Upper lobe of left lung (tissue), 6 donors: ENCODE data around the gene DNAJC8. TPM values are rescaled to one million over a fixed set of nuclear protein-coding genes. Genes with fewer than 3 reads are reported as not detected.

ENCODE experiments used
- ATAC-seq, 2 donors: fragments of 200-7000 bp; cut with Tn5 transposase; one replicate each; pipeline ENCODE4 v1.9.1; 2022; ENCODE audit warnings: mild to moderate bottlenecking in 2 of 2, moderate library complexity in 2 of 2; ENCODE audit not compliant: low FRiP score in 2 of 2
- DNase-seq, 2 donors: peaks; one replicate each; pipeline ENCODE4 v3.0.0-alpha.2; 2019 to 2020
- H3K27ac ChIP-seq, 4 donors: fragments of 200-600 bp; sonication (generic); one replicate each; pipeline ENCODE4 v1.5.1; 2016 to 2019
- H3K27me3 ChIP-seq, 4 donors: fragments of 200-600 bp; sonication (generic); one replicate each; pipeline ENCODE4 v1.5.1; 2017 to 2019
- H3K36me3 ChIP-seq, 4 donors: fragments of 200-600 bp; sonication (generic); one replicate each; pipeline ENCODE4 v1.5.1; 2016 to 2019
- H3K4me1 ChIP-seq, 4 donors: fragments of 200-600 bp; sonication (generic); one replicate each; pipeline ENCODE4 v1.5.1; 2018 to 2019
- H3K4me3 ChIP-seq, 4 donors: fragments of 200-600 bp; sonication (generic); one replicate each; pipeline ENCODE4 v1.5.1; 2017 to 2019; ENCODE audit warnings: mild to moderate bottlenecking in 2 of 4, moderate library complexity in 1 of 4
- H3K9me3 ChIP-seq, 4 donors: fragments of 200-600 bp; sonication (generic); one replicate each; pipeline ENCODE4 v1.5.1; 2018 to 2019
- EP300 ChIP-seq, 4 donors: sonication (generic); formaldehyde crosslinking; IDR thresholded peaks; one replicate each; pipeline ENCODE4 v1.5.1; 2017; ENCODE audit warnings: antibody characterized with exemption in 4 of 4, control low read depth in 2 of 4
- POLR2A ChIP-seq, 4 donors: fragments of 450-650 bp; IDR thresholded peaks; one replicate each; pipeline ENCODE4 v1.5.1; 2016 to 2017; ENCODE audit warnings: antibody characterized with exemption in 4 of 4, mild to moderate bottlenecking in 2 of 4
- POLR2AphosphoS5 ChIP-seq, 2 donors: sonication (generic); formaldehyde crosslinking; IDR thresholded peaks; one replicate each; pipeline ENCODE4 v1.5.1; 2017; ENCODE audit warnings: antibody characterized with exemption in 2 of 2
- WGBS, 2 donors: methylation state at CpG; one replicate each; pipeline ENCODE4 v1.1.5; 2017 to 2018; 5-methylcytosine and 5-hydroxymethylcytosine counted together
- total RNA-seq, 6 donors: library from RNA; depleted of rRNA in 4 of 6; stranded (reverse); fragments of >200 nt in 4 of 6; gene quantifications; one replicate each; pipeline versions ENCODE4 v1.1.0 to v1.2.1, GENCODE V29; 2016 to 2021
- TF ChIP-seq, protein P1 (sequence below), 6 experiments: fragments of 450-650 bp in 4 of 6; fragments of 200-600 bp in 2 of 6; sonication (generic) in 2 of 6; IDR thresholded peaks; one replicate each; pipeline ENCODE4 v1.5.1; 2016 to 2019; ENCODE audit warnings: antibody characterized with exemption in 6 of 6
- donor health status: DM: no; HTN: no; CAD: no; lungs with moderate emphysema.
- donor health status: DM: no; HTN: yes; CAD: no; lungs with severe emphysema.

The DNAJC8 gene
- total RNA-seq, 6 donors from 2014 or later = 50.0 to 107 (median 73.5) TPM

- TF ChIP-seq POLR2A (IDR thresholded peaks at IDR 0.05) (no peak), POLR2AphosphoS5 (IDR thresholded peaks at IDR 0.05) (no peak), EP300 (IDR thresholded peaks at IDR 0.05) (no peak)
- TF ChIP-seq, protein P1, sequence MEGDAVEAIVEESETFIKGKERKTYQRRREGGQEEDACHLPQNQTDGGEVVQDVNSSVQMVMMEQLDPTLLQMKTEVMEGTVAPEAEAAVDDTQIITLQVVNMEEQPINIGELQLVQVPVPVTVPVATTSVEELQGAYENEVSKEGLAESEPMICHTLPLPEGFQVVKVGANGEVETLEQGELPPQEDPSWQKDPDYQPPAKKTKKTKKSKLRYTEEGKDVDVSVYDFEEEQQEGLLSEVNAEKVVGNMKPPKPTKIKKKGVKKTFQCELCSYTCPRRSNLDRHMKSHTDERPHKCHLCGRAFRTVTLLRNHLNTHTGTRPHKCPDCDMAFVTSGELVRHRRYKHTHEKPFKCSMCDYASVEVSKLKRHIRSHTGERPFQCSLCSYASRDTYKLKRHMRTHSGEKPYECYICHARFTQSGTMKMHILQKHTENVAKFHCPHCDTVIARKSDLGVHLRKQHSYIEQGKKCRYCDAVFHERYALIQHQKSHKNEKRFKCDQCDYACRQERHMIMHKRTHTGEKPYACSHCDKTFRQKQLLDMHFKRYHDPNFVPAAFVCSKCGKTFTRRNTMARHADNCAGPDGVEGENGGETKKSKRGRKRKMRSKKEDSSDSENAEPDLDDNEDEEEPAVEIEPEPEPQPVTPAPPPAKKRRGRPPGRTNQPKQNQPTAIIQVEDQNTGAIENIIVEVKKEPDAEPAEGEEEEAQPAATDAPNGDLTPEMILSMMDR (IDR thresholded peaks at IDR 0.05) = no peak
- no peak for DNase-seq
- no peaks in the 10 kb centered on the region for H3K9me3 ChIP-seq
- peak overlapping the region in 1 of 4 donors; percentile 46 for H3K27ac ChIP-seq
- 93 to 100% methylated on average over 2 of the region's 2 CpGs for WGBS, 2 donors
- ATAC-seq = no peak
- no peaks in the 10 kb centered on the region for H3K36me3 ChIP-seq
- H3K27me3 ChIP-seq = no peaks in the 10 kb centered on the region
- no peak overlapping the region for H3K4me3 ChIP-seq
- peaks cover 27 to 44% (median 39%) of the 10 kb centered on the region in 4 donors for H3K4me1 ChIP-seq
These were observed 62.7 kb downstream of the DNAJC8 start for GRCh38 chr1:28170001-28170596.

- WGBS, 2 donors = 56 to 58% methylated on average over 4 of the region's 4 CpGs
- peaks cover 25 to 44% (median 29%) of the 10 kb centered on the region in 4 donors for H3K4me1 ChIP-seq
- H3K9me3 ChIP-seq = no peaks in the 10 kb centered on the region
- TF ChIP-seq, protein P1 (IDR thresholded peaks at IDR 0.05) = no peak
- TF ChIP-seq POLR2AphosphoS5 (IDR thresholded peaks at IDR 0.05) = no peak
- TF ChIP-seq POLR2A (IDR thresholded peaks at IDR 0.05) = no peak
- no peak for TF ChIP-seq EP300 (IDR thresholded peaks at IDR 0.05)
- no peaks in the 10 kb centered on the region for H3K27me3 ChIP-seq
- ATAC-seq (peak in 1 of 2 donors; percentile 37), DNase-seq (no peak)
- peak overlapping the region in 2 of 4 donors; percentile 36 to 39 for H3K27ac ChIP-seq
- H3K36me3 ChIP-seq = no peaks in the 10 kb centered on the region
- no peak overlapping the region for H3K4me3 ChIP-seq
These were observed 69.2 kb downstream of the DNAJC8 start for GRCh38 chr1:28163496-28164161.

DNA sequence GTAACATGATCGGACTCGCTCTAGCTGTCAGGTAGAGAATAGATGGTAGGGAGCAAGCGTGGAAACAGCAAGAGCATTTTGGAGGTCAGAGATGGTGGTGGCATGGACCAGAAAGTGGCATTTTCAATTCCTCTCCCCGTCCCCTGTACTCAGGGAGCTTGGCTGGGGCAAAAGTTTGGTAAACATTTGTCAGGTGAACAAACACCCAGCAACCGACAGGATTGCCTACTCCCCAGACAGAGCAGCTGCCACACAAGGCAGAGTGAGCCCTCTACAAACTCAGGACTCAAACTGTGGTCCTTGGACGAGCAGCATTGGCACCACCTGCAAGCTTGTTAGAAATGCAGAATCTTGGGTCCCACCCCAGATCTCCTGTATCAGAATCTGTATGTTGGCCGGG, 70.7 kb downstream of the DNAJC8 start:
- 89 to 90% methylated on average over 5 to 7 of the region's 7 CpGs for WGBS, 2 donors
- Histone ChIP-seq H3K27me3 (no peaks in the 10 kb centered on the region), H3K27ac (peak overlapping the region; percentile 72 to 85 (median 80))

GRCh38 chr1:28161751-28162150, 71.1 kb downstream of the DNAJC8 start:
- no peak for ATAC-seq
- Histone ChIP-seq H3K27ac (peak overlapping the region; percentile 72 to 85 (median 80)), H3K4me3 (no peak overlapping the region), H3K9me3 (no peaks in the 10 kb centered on the region), H3K27me3 (no peaks in the 10 kb centered on the region), H3K36me3 (no peaks in the 10 kb centered on the region), H3K4me1 (peaks cover 30 to 50% (median 32%) of the 10 kb centered on the region in 4 donors)
- WGBS, 2 donors = 79 to 82% methylated on average over 3 of the region's 3 CpGs
- DNase-seq = no peak
- no peak for TF ChIP-seq POLR2A (IDR thresholded peaks at IDR 0.05)
- no peak for TF ChIP-seq POLR2AphosphoS5 (IDR thresholded peaks at IDR 0.05)
- TF ChIP-seq EP300 (IDR thresholded peaks at IDR 0.05) = no peak
- TF ChIP-seq, protein P1 (IDR thresholded peaks at IDR 0.05) = no peak

More for the DNA sequence above, 70.7 kb downstream of the DNAJC8 start:
- H3K9me3 ChIP-seq = no peaks in the 10 kb centered on the region
- no peak overlapping the region for H3K4me3 ChIP-seq
- TF ChIP-seq, protein P1 (IDR thresholded peaks at IDR 0.05) = no peak
- TF ChIP-seq EP300 (IDR thresholded peaks at IDR 0.05) (no peak), POLR2AphosphoS5 (IDR thresholded peaks at IDR 0.05) (no peak)
- H3K4me1 ChIP-seq = peaks cover 26 to 46% (median 30%) of the 10 kb centered on the region in 4 donors
- ATAC-seq (no peak), DNase-seq (no peak)
- H3K36me3 ChIP-seq = no peaks in the 10 kb centered on the region
